SK-N-SH treated with all-trans-retinoic acid at 6 μM for 48 hours (cell line): ENCODE results near the gene S100A1.

ENCODE experiments used
- ATAC-seq: fragments of 200-7000 bp; cut with Tn5 transposase; 3 replicates; pipeline ENCODE4 v1.9.1; 2020; ENCODE audit warnings: mild to moderate bottlenecking, moderate library complexity
- CSDC2 ChIP-seq: fragments of 250-450 bp; sonication (Bioruptor Pico); IDR thresholded peaks from 2 replicates; pipeline ENCODE4 v1.5.0; 2020; ENCODE audit warnings: mild to moderate bottlenecking, moderate library complexity
- CSRNP3 ChIP-seq: fragments of 250-450 bp; sonication (Bioruptor Pico); IDR thresholded peaks from 2 replicates; pipeline ENCODE4 v1.5.1; 2021; ENCODE audit warnings: mild to moderate bottlenecking, moderate library complexity
- ESRRG ChIP-seq: fragments of 250-450 bp; sonication (Bioruptor Pico); IDR thresholded peaks from 2 replicates; pipeline ENCODE4 v1.6.1; 2021; ENCODE audit warnings: mild to moderate bottlenecking
- ISL1 ChIP-seq: fragments of 250-450 bp; sonication (Bioruptor Pico); IDR thresholded peaks from 2 replicates; pipeline ENCODE4 v2.1.2; 2022; ENCODE audit warnings: mild to moderate bottlenecking, moderate library complexity
- OSR1 ChIP-seq: fragments of 250-450 bp; sonication (Bioruptor Pico); IDR thresholded peaks from 2 replicates; pipeline ENCODE4 v1.8.0; 2022; ENCODE audit warnings: moderate library complexity, mild to moderate bottlenecking, inconsistent platforms
- PATZ1 ChIP-seq: fragments of 250-450 bp; sonication (Bioruptor Pico); IDR thresholded peaks from 2 replicates; pipeline ENCODE4 v1.8.0; 2020; ENCODE audit warnings: mild to moderate bottlenecking, moderate library complexity, borderline replicate concordance
- PPARA ChIP-seq: fragments of 250-450 bp; sonication (Bioruptor Pico); IDR thresholded peaks from 2 replicates; pipeline ENCODE4 v1.5.0; 2020; ENCODE audit warnings: mild to moderate bottlenecking, borderline replicate concordance
- RARB ChIP-seq: fragments of 250-450 bp; sonication (Bioruptor Pico); IDR thresholded peaks from 2 replicates; pipeline ENCODE4 v1.8.0; 2021; ENCODE audit warnings: mild to moderate bottlenecking, moderate library complexity
- SNAI2 ChIP-seq: fragments of 250-450 bp; sonication (Bioruptor Pico); IDR thresholded peaks from 2 replicates; pipeline ENCODE4 v1.5.0; 2020; ENCODE audit warnings: mild to moderate bottlenecking, moderate library complexity
- TCF4 ChIP-seq: fragments of 250-450 bp; sonication (Bioruptor Pico); IDR thresholded peaks from 2 replicates; pipeline ENCODE4 v1.8.0; 2021; ENCODE audit warnings: mild to moderate bottlenecking, moderate library complexity, borderline replicate concordance
- TOX ChIP-seq: fragments of 250-450 bp; sonication (Bioruptor Pico); IDR thresholded peaks from 2 replicates; pipeline ENCODE4 v1.8.0; 2021; ENCODE audit warnings: mild to moderate bottlenecking, moderate library complexity, borderline replicate concordance
- ZC3H10 ChIP-seq: fragments of 250-450 bp; sonication (Bioruptor Pico); IDR thresholded peaks from 2 replicates; pipeline ENCODE4 v1.5.1; 2021; ENCODE audit warnings: mild to moderate bottlenecking, moderate library complexity
- ZFP3 ChIP-seq: fragments of 250-450 bp; sonication (Bioruptor Pico); IDR thresholded peaks from 2 replicates; pipeline ENCODE4 v1.5.0; 2020; ENCODE audit warnings: mild to moderate bottlenecking, moderate library complexity
- ZNF565 ChIP-seq: fragments of 450-650 bp; formaldehyde crosslinking; conservative IDR thresholded peaks from 2 replicates; pipeline ENCODE4 v1.5.0; 2020; ENCODE audit warnings: low read depth, mild to moderate bottlenecking, moderate library complexity
- ZNF70 ChIP-seq: fragments of 450-650 bp; formaldehyde crosslinking; IDR thresholded peaks from 2 replicates; pipeline ENCODE4 v1.5.0; 2020; ENCODE audit warnings: mild to moderate bottlenecking, moderate library complexity
- ZNF8 ChIP-seq: fragments of 450-650 bp; formaldehyde crosslinking; IDR thresholded peaks from 2 replicates; pipeline ENCODE4 v1.5.0; 2020; ENCODE audit warnings: mild to moderate bottlenecking, moderate library complexity
- TF ChIP-seq, protein P1 (sequence below): fragments of 250-450 bp; sonication (Bioruptor Pico); IDR thresholded peaks from 2 replicates; pipeline ENCODE4 v1.5.1; 2020; ENCODE audit warnings: low read depth, mild to moderate bottlenecking, moderate library complexity
- TF ChIP-seq, protein P2 (sequence below): fragments of 250-450 bp; sonication (Bioruptor Pico); IDR thresholded peaks from 2 replicates; pipeline ENCODE4 v1.5.0; 2020; ENCODE audit warnings: mild to moderate bottlenecking, moderate library complexity
- TF ChIP-seq, protein P3 (sequence below): fragments of 250-450 bp; sonication (Bioruptor Pico); IDR thresholded peaks from 2 replicates; pipeline ENCODE4 v1.8.0; 2021; ENCODE audit warnings: low read depth, mild to moderate bottlenecking, moderate library complexity, borderline replicate concordance

The S100A1 gene

GRCh38 chr1:153643816-153644215 is 15.6 kb downstream of the S100A1 start (continued):
- TF ChIP-seq, protein P1, sequence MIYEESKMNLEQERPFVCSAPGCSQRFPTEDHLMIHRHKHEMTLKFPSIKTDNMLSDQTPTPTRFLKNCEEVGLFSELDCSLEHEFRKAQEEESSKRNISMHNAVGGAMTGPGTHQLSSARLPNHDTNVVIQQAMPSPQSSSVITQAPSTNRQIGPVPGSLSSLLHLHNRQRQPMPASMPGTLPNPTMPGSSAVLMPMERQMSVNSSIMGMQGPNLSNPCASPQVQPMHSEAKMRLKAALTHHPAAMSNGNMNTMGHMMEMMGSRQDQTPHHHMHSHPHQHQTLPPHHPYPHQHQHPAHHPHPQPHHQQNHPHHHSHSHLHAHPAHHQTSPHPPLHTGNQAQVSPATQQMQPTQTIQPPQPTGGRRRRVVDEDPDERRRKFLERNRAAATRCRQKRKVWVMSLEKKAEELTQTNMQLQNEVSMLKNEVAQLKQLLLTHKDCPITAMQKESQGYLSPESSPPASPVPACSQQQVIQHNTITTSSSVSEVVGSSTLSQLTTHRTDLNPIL, result no peak
- TF ChIP-seq TCF4 (CRISPR knock-in tag) (no peak), PPARA (CRISPR knock-in tag) (no peak), CSRNP3 (no peak), OSR1 (CRISPR knock-in tag) (no peak)

DNA sequence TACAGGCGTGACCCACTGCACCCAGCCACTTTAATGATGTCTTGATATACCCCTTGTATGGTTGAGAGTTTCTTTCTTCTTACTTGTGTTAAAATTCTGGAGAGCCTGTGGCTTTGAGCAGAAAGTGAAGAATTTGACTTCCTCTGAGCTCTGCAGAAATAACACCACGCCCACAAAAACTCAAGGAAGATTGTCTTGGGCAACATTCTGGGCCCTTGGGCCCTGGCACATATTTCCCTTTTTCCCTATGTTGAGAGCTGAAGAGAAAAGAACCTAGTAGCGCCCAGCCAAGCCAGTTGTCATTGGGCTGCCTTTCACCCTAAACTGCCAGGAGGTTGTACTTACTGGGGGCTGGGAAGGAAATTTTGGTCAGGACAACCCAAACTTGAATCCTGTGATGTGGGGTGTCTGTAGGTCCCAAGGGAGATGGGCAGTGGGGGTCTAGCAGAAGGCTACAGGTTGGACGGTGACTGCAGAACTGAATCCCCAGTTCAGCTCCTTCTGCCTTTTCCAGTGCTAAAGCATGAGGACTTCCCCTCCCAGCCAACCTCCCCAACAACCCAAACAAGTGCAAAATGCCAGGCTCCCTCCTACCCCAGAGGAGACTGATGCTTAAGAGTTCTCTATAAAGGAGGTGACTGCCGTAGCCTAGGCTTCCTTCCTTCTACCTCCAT is 18.6 kb downstream of the S100A1 start:
- TF ChIP-seq, protein P2, sequence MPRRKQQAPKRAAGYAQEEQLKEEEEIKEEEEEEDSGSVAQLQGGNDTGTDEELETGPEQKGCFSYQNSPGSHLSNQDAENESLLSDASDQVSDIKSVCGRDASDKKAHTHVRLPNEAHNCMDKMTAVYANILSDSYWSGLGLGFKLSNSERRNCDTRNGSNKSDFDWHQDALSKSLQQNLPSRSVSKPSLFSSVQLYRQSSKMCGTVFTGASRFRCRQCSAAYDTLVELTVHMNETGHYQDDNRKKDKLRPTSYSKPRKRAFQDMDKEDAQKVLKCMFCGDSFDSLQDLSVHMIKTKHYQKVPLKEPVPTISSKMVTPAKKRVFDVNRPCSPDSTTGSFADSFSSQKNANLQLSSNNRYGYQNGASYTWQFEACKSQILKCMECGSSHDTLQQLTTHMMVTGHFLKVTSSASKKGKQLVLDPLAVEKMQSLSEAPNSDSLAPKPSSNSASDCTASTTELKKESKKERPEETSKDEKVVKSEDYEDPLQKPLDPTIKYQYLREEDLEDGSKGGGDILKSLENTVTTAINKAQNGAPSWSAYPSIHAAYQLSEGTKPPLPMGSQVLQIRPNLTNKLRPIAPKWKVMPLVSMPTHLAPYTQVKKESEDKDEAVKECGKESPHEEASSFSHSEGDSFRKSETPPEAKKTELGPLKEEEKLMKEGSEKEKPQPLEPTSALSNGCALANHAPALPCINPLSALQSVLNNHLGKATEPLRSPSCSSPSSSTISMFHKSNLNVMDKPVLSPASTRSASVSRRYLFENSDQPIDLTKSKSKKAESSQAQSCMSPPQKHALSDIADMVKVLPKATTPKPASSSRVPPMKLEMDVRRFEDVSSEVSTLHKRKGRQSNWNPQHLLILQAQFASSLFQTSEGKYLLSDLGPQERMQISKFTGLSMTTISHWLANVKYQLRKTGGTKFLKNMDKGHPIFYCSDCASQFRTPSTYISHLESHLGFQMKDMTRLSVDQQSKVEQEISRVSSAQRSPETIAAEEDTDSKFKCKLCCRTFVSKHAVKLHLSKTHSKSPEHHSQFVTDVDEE (CRISPR knock-in tag), result no peak
- TF ChIP-seq RARB (CRISPR knock-in tag) (no peak), CSRNP3 (no peak), TOX (no peak), ZC3H10 (CRISPR knock-in tag) (no peak), ZNF70 (CRISPR knock-in tag) (no peak), SNAI2 (no peak), ZNF8 (CRISPR knock-in tag) (no peak), OSR1 (CRISPR knock-in tag) (no peak), CSDC2 (no peak), ESRRG (CRISPR knock-in tag) (no peak), ZFP3 (CRISPR knock-in tag) (no peak), PATZ1 (CRISPR knock-in tag) (no peak), ISL1 (CRISPR knock-in tag) (no peak), ZNF565 (CRISPR knock-in tag) (no peak)
- TF ChIP-seq, protein P3, sequence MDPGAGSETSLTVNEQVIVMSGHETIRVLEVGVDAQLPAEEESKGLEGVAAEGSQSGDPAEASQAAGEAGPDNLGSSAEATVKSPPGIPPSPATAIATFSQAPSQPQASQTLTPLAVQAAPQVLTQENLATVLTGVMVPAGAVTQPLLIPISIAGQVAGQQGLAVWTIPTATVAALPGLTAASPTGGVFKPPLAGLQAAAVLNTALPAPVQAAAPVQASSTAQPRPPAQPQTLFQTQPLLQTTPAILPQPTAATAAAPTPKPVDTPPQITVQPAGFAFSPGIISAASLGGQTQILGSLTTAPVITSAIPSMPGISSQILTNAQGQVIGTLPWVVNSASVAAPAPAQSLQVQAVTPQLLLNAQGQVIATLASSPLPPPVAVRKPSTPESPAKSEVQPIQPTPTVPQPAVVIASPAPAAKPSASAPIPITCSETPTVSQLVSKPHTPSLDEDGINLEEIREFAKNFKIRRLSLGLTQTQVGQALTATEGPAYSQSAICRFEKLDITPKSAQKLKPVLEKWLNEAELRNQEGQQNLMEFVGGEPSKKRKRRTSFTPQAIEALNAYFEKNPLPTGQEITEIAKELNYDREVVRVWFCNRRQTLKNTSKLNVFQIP, result no peak
- ATAC-seq, result peak; percentile 6

DNA sequence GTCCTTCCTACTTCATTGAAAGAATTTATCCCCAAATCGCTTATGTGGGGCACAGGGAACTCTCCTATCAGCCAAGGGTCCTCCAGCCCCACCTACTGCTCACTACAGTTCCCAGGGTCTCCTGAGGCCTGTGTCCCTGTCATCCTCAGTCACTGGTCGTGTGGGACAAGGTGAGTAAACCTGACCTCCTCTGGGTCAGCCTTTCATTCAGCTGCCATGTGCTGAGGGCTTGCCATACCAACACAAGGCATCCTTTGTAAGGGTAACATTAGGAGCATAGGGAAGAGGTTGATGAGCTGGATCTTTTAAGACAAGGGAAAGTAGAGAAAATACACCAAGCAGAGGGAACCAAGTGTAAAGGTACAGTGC is 19.1 kb downstream of the S100A1 start:
- ATAC-seq, result peak; percentile 16
- TF ChIP-seq ZC3H10 (CRISPR knock-in tag), result no peak
- 0 out of 2 replicates have a peak, but pooled peaks have one; percentile 13 for TF ChIP-seq PATZ1 (CRISPR knock-in tag)
